ENCODE measurements around the gene ATP13A3. TPM values are rescaled to one million over a fixed set of nuclear protein-coding genes. Genes with fewer than 3 reads are reported as not detected.

The ATP13A3 gene
- total RNA-seq, 1 donor from 2014 or later: 57.7 TPM

DNA sequence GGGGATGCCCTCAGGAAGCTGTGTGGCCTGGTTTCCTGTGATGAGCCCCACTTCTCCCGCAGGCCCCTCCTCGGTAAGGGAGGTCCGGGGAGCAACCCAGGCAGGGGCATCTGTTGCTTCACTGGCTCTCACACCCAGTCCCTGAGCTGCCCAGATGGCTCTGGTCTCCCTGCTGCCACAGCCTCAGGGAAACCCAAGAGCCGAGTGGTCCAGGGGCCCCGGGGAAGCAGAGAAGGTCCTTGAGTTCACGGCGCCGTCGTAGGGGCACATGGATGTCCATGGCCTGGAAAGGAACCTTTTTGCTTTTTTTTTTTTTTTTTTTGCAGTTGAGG lies 103.9 kb downstream of the ATP13A3 start:
- Histone ChIP-seq H3K27ac (no peak overlapping the region), H3K4me1 (no peaks in the 10 kb centered on the region), H3K9me3 (no peaks in the 10 kb centered on the region), H3K4me3 (no peak overlapping the region), H3K27me3 (no peaks in the 10 kb centered on the region), H3K36me3 (no peaks in the 10 kb centered on the region)
- intact Hi-C loops (cut with DNase I): no loop called here
- TF ChIP-seq POLR2AphosphoS5 (IDR thresholded peaks at IDR 0.05; ENCODE audit: insufficient read depth in 1 of 2, low read depth in 1 of 2): no peak
- TF ChIP-seq, protein P1, sequence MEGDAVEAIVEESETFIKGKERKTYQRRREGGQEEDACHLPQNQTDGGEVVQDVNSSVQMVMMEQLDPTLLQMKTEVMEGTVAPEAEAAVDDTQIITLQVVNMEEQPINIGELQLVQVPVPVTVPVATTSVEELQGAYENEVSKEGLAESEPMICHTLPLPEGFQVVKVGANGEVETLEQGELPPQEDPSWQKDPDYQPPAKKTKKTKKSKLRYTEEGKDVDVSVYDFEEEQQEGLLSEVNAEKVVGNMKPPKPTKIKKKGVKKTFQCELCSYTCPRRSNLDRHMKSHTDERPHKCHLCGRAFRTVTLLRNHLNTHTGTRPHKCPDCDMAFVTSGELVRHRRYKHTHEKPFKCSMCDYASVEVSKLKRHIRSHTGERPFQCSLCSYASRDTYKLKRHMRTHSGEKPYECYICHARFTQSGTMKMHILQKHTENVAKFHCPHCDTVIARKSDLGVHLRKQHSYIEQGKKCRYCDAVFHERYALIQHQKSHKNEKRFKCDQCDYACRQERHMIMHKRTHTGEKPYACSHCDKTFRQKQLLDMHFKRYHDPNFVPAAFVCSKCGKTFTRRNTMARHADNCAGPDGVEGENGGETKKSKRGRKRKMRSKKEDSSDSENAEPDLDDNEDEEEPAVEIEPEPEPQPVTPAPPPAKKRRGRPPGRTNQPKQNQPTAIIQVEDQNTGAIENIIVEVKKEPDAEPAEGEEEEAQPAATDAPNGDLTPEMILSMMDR (IDR thresholded peaks at IDR 0.05): no peak
- no peak for TF ChIP-seq POLR2A (IDR thresholded peaks at IDR 0.05)
- no peak for DNase-seq (ENCODE audit: extremely low spot score in 2 of 2)

- DNase-seq (ENCODE audit: extremely low spot score in 2 of 2): no peak
- intact Hi-C loops (cut with DNase I): no loop called here
- H3K36me3 ChIP-seq: no peaks in the 10 kb centered on the region
- no peak overlapping the region for H3K4me3 ChIP-seq
- H3K9me3 ChIP-seq: no peaks in the 10 kb centered on the region
- H3K27me3 ChIP-seq: no peaks in the 10 kb centered on the region
- H3K27ac ChIP-seq: no peak overlapping the region
- no peak for TF ChIP-seq POLR2AphosphoS5 (IDR thresholded peaks at IDR 0.05; ENCODE audit: insufficient read depth in 1 of 2, low read depth in 1 of 2)
- TF ChIP-seq POLR2A (IDR thresholded peaks at IDR 0.05): no peak
- TF ChIP-seq, protein P1 (IDR thresholded peaks at IDR 0.05): no peak
- H3K4me1 ChIP-seq: no peaks in the 10 kb centered on the region
Measured at GRCh38 chr3:194382196-194382891, 104.5 kb downstream of the ATP13A3 start.

DNA sequence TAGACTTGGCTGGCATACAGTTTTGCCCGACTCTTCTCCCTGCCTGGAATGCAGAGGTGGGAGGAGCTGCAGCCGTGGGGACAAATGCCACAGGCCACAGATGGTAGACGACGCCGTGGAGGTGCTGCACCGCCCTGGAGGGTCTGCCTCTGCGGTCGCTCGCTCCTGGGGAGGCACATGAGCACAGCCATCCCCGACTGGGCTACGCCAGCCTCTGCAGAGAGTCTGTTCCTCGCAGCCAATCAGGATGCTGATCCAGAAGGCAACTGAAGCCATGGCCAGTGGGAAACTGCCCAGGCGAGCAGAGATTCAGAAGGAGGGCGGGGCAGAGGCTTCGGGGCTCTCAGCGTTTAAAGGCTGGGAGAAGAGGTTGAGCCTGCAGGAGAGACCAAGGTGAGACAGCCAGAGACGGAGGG lies 105.3 kb downstream of the ATP13A3 start:
- TF ChIP-seq, protein P1 (IDR thresholded peaks at IDR 0.05): no peak
- TF ChIP-seq POLR2A (IDR thresholded peaks at IDR 0.05): no peak
- TF ChIP-seq POLR2AphosphoS5 (IDR thresholded peaks at IDR 0.05; ENCODE audit: insufficient read depth in 1 of 2, low read depth in 1 of 2): no peak
- no peak for DNase-seq (ENCODE audit: extremely low spot score in 2 of 2)
- no peaks in the 10 kb centered on the region for H3K9me3 ChIP-seq
- no peaks in the 10 kb centered on the region for H3K36me3 ChIP-seq
- no peaks in the 10 kb centered on the region for H3K27me3 ChIP-seq
- intact Hi-C loops (cut with DNase I): no loop called here
- no peak overlapping the region for H3K27ac ChIP-seq
- no peaks in the 10 kb centered on the region for H3K4me1 ChIP-seq
- H3K4me3 ChIP-seq: no peak overlapping the region

- H3K27me3 ChIP-seq: no peaks in the 10 kb centered on the region
- no peak overlapping the region for H3K4me3 ChIP-seq
- H3K9me3 ChIP-seq: no peaks in the 10 kb centered on the region
- intact Hi-C loops (cut with DNase I): no loop called here
- no peaks in the 10 kb centered on the region for H3K36me3 ChIP-seq
- DNase-seq (ENCODE audit: extremely low spot score in 2 of 2): no peak
- TF ChIP-seq, protein P1 (IDR thresholded peaks at IDR 0.05): no peak
- TF ChIP-seq POLR2A (IDR thresholded peaks at IDR 0.05) (no peak), POLR2AphosphoS5 (IDR thresholded peaks at IDR 0.05; ENCODE audit: insufficient read depth in 1 of 2, low read depth in 1 of 2) (no peak)
- H3K4me1 ChIP-seq: no peaks in the 10 kb centered on the region
- no peak overlapping the region for H3K27ac ChIP-seq
Measured at GRCh38 chr3:194380326-194380725, 106.5 kb downstream of the ATP13A3 start.

DNA sequence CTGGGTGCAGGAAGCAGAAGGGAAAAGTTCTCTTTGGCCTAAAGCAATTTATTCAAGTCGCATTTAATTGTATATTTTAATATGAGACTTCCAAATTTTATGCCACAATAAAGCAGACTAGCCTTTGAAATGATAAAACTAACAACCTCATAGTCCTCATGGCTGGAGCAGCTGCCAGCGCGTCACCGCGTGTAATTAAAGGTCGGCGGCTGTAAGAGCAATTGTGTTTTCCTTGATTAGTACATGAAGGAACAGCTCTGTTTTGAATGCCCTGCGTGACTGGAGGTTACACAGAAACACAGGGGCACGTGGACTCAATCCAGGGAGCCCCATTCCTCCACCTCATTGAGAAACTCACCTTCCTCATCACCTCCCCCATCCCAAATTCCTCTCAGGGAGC lies 107.2 kb downstream of the ATP13A3 start:
- Histone ChIP-seq H3K36me3 (no peaks in the 10 kb centered on the region), H3K27me3 (no peaks in the 10 kb centered on the region), H3K9me3 (no peaks in the 10 kb centered on the region), H3K27ac (no peak overlapping the region), H3K4me3 (no peak overlapping the region), H3K4me1 (no peaks in the 10 kb centered on the region)
- intact Hi-C loops (cut with DNase I): no loop called here
- no peak for DNase-seq (ENCODE audit: extremely low spot score in 2 of 2)
- no peak for TF ChIP-seq POLR2A (IDR thresholded peaks at IDR 0.05)
- TF ChIP-seq, protein P1 (IDR thresholded peaks at IDR 0.05): no peak
- TF ChIP-seq POLR2AphosphoS5 (IDR thresholded peaks at IDR 0.05; ENCODE audit: insufficient read depth in 1 of 2, low read depth in 1 of 2): no peak

Data from vagina (tissue), 2 donors.